ENCODE data around the gene LRSAM1. TPM values are rescaled to one million over a fixed set of nuclear protein-coding genes. Genes with fewer than 3 reads are reported as not detected.

The LRSAM1 gene
- total and polyA plus RNA-seq, 9 of the 15 experiments (the other 6 are each of a cell fraction or from before 2014, with no cell fraction given), result 0.07 to 16.2 (median 4.7) TPM

DNA sequence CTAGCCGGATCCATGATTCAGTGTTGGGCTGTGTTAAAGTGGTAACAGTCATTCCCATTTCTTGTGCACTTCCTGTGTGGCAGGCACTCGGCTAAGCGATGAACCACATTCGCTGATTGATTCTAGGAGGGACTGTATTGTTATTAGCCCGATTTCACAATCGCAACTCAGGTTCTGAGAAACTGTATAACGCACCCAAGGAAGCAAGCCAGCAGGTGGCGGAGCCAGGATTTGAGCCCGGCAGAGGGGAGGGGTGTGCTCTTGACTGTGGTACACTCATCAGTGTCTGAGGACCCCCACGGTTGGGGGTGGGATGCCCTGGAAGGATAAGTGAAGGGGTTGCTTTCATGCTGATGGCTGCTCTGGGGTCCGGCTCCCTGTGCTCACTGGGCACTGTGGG lies 34.7 kb downstream of the LRSAM1 start:
- Histone ChIP-seq H3K9me3 (replicated peaks; ENCODE audit: control insufficient read depth, insufficient read depth, low read depth, low read length) (no peaks in the 10 kb centered on the region), H3K4me1 (replicated peaks in 1 of 2; ENCODE audit: control insufficient read depth in 2 of 2, insufficient read depth in 2 of 2, low read length in 2 of 2) (peaks cover 0 to 9% of the 10 kb centered on the region in 2 experiments; a peak in 2 of 5 replicates), H3K4me3 (no peak overlapping the region), H3K27ac (ENCODE audit: extremely low read depth, low read depth, low read length) (no peak overlapping the region), H3K9me1 (ENCODE audit: control insufficient read depth, insufficient read depth, low read length) (no peaks in the 10 kb centered on the region), H3K79me2 (ENCODE audit: control insufficient read depth, insufficient read depth, low read length) (no peaks in the 10 kb centered on the region), H3K27me3 (ENCODE audit: control insufficient read depth in 2 of 2, insufficient read depth in 2 of 2, low read length in 2 of 2) (no peaks in the 10 kb centered on the region), H3K36me3 (ENCODE audit: control insufficient read depth, insufficient read depth, low read length) (peaks cover 11% of the 10 kb centered on the region; the same call in 1 of the 3 replicates), H2AFZ (ENCODE audit: low read depth, low read length) (no peak overlapping the region), H3K9ac (ENCODE audit: insufficient read depth in 1 of 2, low read depth in 2 of 2, low read length in 2 of 2) (peak overlapping the region in 1 of 2 experiments; percentile 58; a peak in 2 of 4 replicates), H4K20me1 (replicated peaks; ENCODE audit: control insufficient read depth, insufficient read depth, low read length) (no peaks in the 10 kb centered on the region), H3K4me2 (ENCODE audit: insufficient read depth, low read length) (no peak overlapping the region)
- no peak for DNase-seq (ENCODE audit: extremely low read depth in 1 of 4, low spot score in 3 of 4)
- CTCF ChIA-PET (ENCODE audit: low intra/inter-chr PET ratio), result no interaction called here
- no TSS peak for BruUV-seq (replicated peaks)
- intact Hi-C loops (cut with micrococcal nuclease) (no loop called here), in situ Hi-C loops (cut with MboI) (no loop called here)
- no peak for TF ChIP-seq ZNF79 (CRISPR knock-in tag; IDR thresholded peaks at IDR 0.05; ENCODE audit: low read depth)
- TF ChIP-seq HDAC8 (tag; IDR thresholded peaks at IDR 0.05), result no peak
- TF ChIP-seq MAZ (CRISPR knock-in tag; conservative IDR thresholded peaks at IDR 0.05 in 1 of 2, IDR thresholded peaks at IDR 0.05 in 1 of 2), result no peak
- TF ChIP-seq, protein P1, sequence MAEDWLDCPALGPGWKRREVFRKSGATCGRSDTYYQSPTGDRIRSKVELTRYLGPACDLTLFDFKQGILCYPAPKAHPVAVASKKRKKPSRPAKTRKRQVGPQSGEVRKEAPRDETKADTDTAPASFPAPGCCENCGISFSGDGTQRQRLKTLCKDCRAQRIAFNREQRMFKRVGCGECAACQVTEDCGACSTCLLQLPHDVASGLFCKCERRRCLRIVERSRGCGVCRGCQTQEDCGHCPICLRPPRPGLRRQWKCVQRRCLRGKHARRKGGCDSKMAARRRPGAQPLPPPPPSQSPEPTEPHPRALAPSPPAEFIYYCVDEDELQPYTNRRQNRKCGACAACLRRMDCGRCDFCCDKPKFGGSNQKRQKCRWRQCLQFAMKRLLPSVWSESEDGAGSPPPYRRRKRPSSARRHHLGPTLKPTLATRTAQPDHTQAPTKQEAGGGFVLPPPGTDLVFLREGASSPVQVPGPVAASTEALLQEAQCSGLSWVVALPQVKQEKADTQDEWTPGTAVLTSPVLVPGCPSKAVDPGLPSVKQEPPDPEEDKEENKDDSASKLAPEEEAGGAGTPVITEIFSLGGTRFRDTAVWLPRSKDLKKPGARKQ (CRISPR knock-in tag; IDR thresholded peaks at IDR 0.05), result no peak
- 0 out of 2 replicates have a peak, but pooled peaks have one; percentile 16 for TF ChIP-seq CEBPG (CRISPR knock-in tag; IDR thresholded peaks at IDR 0.05)
- no peak for TF ChIP-seq CEBPG (tag; conservative IDR thresholded peaks at IDR 0.05 in 1 of 2, IDR thresholded peaks at IDR 0.05 in 1 of 2)
- no peak for TF ChIP-seq GTF2F1 (IDR thresholded peaks at IDR 0.05; ENCODE audit: low read depth, low read length)
- TF ChIP-seq, protein P2, sequence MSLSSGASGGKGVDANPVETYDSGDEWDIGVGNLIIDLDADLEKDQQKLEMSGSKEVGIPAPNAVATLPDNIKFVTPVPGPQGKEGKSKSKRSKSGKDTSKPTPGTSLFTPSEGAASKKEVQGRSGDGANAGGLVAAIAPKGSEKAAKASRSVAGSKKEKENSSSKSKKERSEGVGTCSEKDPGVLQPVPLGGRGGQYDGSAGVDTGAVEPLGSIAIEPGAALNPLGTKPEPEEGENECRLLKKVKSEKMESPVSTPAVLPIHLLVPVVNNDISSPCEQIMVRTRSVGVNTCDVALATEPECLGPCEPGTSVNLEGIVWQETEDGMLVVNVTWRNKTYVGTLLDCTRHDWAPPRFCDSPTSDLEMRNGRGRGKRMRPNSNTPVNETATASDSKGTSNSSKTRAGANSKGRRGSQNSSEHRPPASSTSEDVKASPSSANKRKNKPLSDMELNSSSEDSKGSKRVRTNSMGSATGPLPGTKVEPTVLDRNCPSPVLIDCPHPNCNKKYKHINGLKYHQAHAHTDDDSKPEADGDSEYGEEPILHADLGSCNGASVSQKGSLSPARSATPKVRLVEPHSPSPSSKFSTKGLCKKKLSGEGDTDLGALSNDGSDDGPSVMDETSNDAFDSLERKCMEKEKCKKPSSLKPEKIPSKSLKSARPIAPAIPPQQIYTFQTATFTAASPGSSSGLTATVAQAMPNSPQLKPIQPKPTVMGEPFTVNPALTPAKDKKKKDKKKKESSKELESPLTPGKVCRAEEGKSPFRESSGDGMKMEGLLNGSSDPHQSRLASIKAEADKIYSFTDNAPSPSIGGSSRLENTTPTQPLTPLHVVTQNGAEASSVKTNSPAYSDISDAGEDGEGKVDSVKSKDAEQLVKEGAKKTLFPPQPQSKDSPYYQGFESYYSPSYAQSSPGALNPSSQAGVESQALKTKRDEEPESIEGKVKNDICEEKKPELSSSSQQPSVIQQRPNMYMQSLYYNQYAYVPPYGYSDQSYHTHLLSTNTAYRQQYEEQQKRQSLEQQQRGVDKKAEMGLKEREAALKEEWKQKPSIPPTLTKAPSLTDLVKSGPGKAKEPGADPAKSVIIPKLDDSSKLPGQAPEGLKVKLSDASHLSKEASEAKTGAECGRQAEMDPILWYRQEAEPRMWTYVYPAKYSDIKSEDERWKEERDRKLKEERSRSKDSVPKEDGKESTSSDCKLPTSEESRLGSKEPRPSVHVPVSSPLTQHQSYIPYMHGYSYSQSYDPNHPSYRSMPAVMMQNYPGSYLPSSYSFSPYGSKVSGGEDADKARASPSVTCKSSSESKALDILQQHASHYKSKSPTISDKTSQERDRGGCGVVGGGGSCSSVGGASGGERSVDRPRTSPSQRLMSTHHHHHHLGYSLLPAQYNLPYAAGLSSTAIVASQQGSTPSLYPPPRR (CRISPR knock-in tag; IDR thresholded peaks at IDR 0.05; ENCODE audit: borderline replicate concordance), result no peak
- TF ChIP-seq CEBPB (tag; IDR thresholded peaks at IDR 0.05), result peak; percentile 66
- TF ChIP-seq GATAD2B (IDR thresholded peaks at IDR 0.05; ENCODE audit: borderline replicate concordance), result no peak
- TF ChIP-seq NCOA6 (IDR thresholded peaks at IDR 0.05), result no peak
- TF ChIP-seq, protein P3, sequence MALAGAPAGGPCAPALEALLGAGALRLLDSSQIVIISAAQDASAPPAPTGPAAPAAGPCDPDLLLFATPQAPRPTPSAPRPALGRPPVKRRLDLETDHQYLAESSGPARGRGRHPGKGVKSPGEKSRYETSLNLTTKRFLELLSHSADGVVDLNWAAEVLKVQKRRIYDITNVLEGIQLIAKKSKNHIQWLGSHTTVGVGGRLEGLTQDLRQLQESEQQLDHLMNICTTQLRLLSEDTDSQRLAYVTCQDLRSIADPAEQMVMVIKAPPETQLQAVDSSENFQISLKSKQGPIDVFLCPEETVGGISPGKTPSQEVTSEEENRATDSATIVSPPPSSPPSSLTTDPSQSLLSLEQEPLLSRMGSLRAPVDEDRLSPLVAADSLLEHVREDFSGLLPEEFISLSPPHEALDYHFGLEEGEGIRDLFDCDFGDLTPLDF (CRISPR knock-in tag; IDR thresholded peaks at IDR 0.05), result no peak
- POLR2A ChIA-PET, result interaction anchor here (1.0 kb wide), 1 partner anchor 134 kb away, joined by 3 read pairs; no protein-coding TSS in a partner anchor
- WGBS (ENCODE audit: insufficient coverage, low coverage, missing lambda C conversion rate), result 78% methylated on average over 8 of the region's 11 CpGs
- no peak for FAIRE-seq
- no peak for ATAC-seq

Data from K562 (cell line).